Type B pancreatic cell (in vitro differentiated cells): Measurements from ENCODE around the gene ARMC12. TPM values are rescaled to one million over a fixed set of nuclear protein-coding genes. Genes with fewer than 3 reads are reported as not detected.

Experiments used
- DNase-seq: peaks from one replicate; pipeline ENCODE4 v3.0.0; 2021; ENCODE audit warnings: mixed read lengths; ENCODE audit not compliant: unreplicated experiment; ENCODE audit errors: extremely low spot score
- H3K27ac Mint-ChIP-seq: 2 replicates; pipeline ENCODE4 v1.8.0; 2021; ENCODE audit warnings: mild to moderate bottlenecking, mixed read lengths
- H3K27me3 Mint-ChIP-seq: 2 replicates; pipeline ENCODE4 v1.8.0; 2021; ENCODE audit warnings: mixed read lengths
- H3K36me3 Mint-ChIP-seq: 2 replicates; pipeline ENCODE4 v1.8.0; 2021; ENCODE audit warnings: mixed read lengths
- H3K4me1 Mint-ChIP-seq: one replicate; pipeline ENCODE4 v1.8.0; 2021; ENCODE audit warnings: mixed read lengths; ENCODE audit not compliant: unreplicated experiment
- H3K4me3 Mint-ChIP-seq: 2 replicates; pipeline ENCODE4 v1.8.0; 2021; ENCODE audit warnings: mild to moderate bottlenecking, mixed read lengths
- H3K9me3 Mint-ChIP-seq: 2 replicates; pipeline ENCODE4 v1.8.0; 2021; ENCODE audit warnings: mixed read lengths
- total RNA-seq: library from RNA; stranded (reverse); gene quantifications from 2 replicates; pipeline ENCODE4 v1.2.1, GENCODE V29; 2021; ENCODE audit warnings: low replicate concordance
- TF ChIP-seq, protein P1 (sequence below): fragments of 200-600 bp; sonication (generic); conservative IDR thresholded peaks from 2 replicates; pipeline ENCODE4 v1.5.0; 2021; ENCODE audit warnings: antibody characterized with exemption, mild to moderate bottlenecking

The ARMC12 gene
- total RNA-seq, 1 donor from 2014 or later: 1.8 TPM

DNA sequence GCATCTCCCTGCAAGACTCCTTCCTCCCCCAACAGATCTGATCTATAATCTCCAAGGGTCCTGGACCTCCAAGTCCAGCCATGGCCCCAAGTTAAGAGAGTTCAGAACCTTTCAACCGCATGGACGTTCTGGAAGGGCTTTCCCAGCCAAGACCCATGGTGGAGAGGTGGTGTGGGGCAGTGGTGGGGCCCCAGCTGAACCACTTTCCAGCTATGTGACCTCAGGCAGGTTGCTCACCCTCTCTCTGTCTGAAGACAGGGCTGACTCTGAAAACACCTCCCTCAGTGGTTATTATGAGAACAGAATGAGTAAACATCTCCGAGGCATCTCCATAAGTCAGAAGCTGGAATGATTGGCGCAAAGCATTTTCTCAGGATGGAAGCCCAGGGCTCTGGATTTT, 59.4 kb downstream of the ARMC12 start:
- no peak overlapping the region for H3K4me3 Mint-ChIP-seq
- H3K9me3 Mint-ChIP-seq: no peaks in the 10 kb centered on the region
- DNase-seq: no peak
- H3K4me1 Mint-ChIP-seq: no peaks in the 10 kb centered on the region
- H3K27me3 Mint-ChIP-seq: peaks cover 10% of the 10 kb centered on the region
- TF ChIP-seq, protein P1, sequence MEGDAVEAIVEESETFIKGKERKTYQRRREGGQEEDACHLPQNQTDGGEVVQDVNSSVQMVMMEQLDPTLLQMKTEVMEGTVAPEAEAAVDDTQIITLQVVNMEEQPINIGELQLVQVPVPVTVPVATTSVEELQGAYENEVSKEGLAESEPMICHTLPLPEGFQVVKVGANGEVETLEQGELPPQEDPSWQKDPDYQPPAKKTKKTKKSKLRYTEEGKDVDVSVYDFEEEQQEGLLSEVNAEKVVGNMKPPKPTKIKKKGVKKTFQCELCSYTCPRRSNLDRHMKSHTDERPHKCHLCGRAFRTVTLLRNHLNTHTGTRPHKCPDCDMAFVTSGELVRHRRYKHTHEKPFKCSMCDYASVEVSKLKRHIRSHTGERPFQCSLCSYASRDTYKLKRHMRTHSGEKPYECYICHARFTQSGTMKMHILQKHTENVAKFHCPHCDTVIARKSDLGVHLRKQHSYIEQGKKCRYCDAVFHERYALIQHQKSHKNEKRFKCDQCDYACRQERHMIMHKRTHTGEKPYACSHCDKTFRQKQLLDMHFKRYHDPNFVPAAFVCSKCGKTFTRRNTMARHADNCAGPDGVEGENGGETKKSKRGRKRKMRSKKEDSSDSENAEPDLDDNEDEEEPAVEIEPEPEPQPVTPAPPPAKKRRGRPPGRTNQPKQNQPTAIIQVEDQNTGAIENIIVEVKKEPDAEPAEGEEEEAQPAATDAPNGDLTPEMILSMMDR: no peak
- H3K27ac Mint-ChIP-seq: no peak overlapping the region
- H3K36me3 Mint-ChIP-seq: no peaks in the 10 kb centered on the region

DNA sequence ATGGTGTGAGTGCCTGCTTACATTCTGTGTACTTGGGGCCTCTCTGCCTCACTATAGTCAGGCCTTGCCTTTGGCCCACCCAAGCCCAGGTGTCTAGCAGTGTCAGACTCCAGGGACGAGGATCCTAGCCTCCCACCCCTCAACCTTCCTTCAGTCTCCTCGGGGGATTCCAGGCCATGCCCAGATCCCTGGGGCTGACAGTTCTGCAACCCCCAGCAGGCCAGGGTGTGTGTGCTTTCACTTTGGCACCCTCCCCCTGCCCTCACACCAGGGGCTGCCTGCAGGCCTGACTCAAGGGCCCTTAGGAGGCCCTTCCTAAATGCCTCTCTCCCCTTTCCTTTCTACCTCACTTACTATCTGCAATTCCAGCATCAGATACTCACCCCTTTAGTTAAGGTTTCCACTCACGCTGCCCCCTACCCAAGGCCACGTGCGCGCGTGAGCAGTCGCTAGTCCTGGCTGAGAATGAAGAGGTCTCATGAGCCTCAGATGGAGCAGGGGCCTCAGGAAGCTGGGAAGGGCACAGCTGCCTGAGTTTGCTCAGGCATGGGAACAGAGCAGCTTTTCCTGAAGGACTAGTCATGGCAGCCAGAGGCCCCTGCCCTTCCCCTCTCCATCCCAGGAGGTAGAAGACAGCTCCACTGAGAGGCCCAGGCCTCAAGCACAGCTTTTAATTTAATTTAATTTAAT, 61.1 kb downstream of the ARMC12 start:
- TF ChIP-seq, protein P1: no peak
- no peaks in the 10 kb centered on the region for H3K9me3 Mint-ChIP-seq
- no peak overlapping the region for H3K4me3 Mint-ChIP-seq
- no peak overlapping the region for H3K27ac Mint-ChIP-seq
- peaks cover 6% of the 10 kb centered on the region for H3K27me3 Mint-ChIP-seq
- no peaks in the 10 kb centered on the region for H3K4me1 Mint-ChIP-seq
- no peak for DNase-seq
- H3K36me3 Mint-ChIP-seq: no peaks in the 10 kb centered on the region

Other genes with a start within 250 kb of the ARMC12 start
- gene TEAD3, start 240.0 kb upstream of the ARMC12 start, total RNA-seq: 49.8 and 109 TPM in 2 replicates
- 0.14 TPM in 1 of 2 replicates, not detected in the other for gene TULP1, start 224.1 kb upstream of the ARMC12 start, total RNA-seq
- gene FKBP5, start 48.1 kb upstream of the ARMC12 start, total RNA-seq: 2.0 and 12.5 TPM in 2 replicates
- gene CLPSL2, start 39.6 kb downstream of the ARMC12 start, total RNA-seq: not detected in 2 replicates
- gene CLPSL1, start 44.0 kb downstream of the ARMC12 start, total RNA-seq: not detected in 2 replicates
- 1.8 TPM in 1 of 2 replicates, not detected in the other for gene CLPS, start 60.3 kb downstream of the ARMC12 start, total RNA-seq
- not detected in 2 replicates for gene LHFPL5, start 68.3 kb downstream of the ARMC12 start, total RNA-seq
- 69.7 and 73.8 TPM in 2 replicates for gene SRPK1, start 184.1 kb downstream of the ARMC12 start, total RNA-seq